ENCODE measurements around the gene PRLR. TPM values are rescaled to one million over a fixed set of nuclear protein-coding genes. Genes with fewer than 3 reads are reported as not detected.

PRLR gene
- total RNA-seq, 1 donor from 2014 or later: not detected

- TF ChIP-seq, protein P1, sequence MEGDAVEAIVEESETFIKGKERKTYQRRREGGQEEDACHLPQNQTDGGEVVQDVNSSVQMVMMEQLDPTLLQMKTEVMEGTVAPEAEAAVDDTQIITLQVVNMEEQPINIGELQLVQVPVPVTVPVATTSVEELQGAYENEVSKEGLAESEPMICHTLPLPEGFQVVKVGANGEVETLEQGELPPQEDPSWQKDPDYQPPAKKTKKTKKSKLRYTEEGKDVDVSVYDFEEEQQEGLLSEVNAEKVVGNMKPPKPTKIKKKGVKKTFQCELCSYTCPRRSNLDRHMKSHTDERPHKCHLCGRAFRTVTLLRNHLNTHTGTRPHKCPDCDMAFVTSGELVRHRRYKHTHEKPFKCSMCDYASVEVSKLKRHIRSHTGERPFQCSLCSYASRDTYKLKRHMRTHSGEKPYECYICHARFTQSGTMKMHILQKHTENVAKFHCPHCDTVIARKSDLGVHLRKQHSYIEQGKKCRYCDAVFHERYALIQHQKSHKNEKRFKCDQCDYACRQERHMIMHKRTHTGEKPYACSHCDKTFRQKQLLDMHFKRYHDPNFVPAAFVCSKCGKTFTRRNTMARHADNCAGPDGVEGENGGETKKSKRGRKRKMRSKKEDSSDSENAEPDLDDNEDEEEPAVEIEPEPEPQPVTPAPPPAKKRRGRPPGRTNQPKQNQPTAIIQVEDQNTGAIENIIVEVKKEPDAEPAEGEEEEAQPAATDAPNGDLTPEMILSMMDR (IDR thresholded peaks at IDR 0.05; ENCODE audit: insufficient read depth, low read length, severe bottlenecking): no peak
- Histone ChIP-seq H3K36me3 (ENCODE audit: control insufficient read depth, insufficient read depth, low read length) (no peaks in the 10 kb centered on the region), H3K4me3 (ENCODE audit: low read depth, low read length) (no peak overlapping the region), H3K27me3 (ENCODE audit: control insufficient read depth, insufficient read depth, low read length) (no peaks in the 10 kb centered on the region)
- FAIRE-seq: no peak
- DNase-seq (ENCODE audit: low read depth): no peak
Measured at GRCh38 chr5:35009657-35010056, 220.6 kb downstream of the PRLR start.

- H3K4me3 ChIP-seq (ENCODE audit: low read depth, low read length): no peak overlapping the region
- no peak for DNase-seq (ENCODE audit: low read depth)
- no peaks in the 10 kb centered on the region for H3K27me3 ChIP-seq (ENCODE audit: control insufficient read depth, insufficient read depth, low read length)
- TF ChIP-seq, protein P1 (IDR thresholded peaks at IDR 0.05; ENCODE audit: insufficient read depth, low read length, severe bottlenecking): no peak
- no peaks in the 10 kb centered on the region for H3K36me3 ChIP-seq (ENCODE audit: control insufficient read depth, insufficient read depth, low read length)
- no peak for FAIRE-seq
Measured at GRCh38 chr5:35009019-35009418, 221.3 kb downstream of the PRLR start.

DNA sequence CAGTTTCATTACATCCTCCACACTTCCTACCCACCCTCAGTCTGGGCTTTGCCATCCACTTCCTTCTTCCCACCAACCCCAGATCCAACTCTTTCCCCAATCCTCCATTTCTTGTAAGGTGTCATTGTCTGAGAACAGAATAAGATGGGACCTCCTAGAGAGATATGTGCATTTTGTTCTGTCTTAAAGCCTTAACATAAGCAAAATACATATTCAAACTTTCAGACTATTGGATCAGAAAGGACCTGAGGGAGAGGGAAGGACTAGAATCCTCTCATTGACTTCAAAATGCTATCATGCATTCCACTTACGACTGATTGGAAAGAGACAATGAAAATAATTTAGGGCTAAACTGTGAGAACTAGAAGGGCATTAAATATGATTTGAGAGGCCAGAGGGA lies 225.5 kb downstream of the PRLR start:
- DNase-seq (ENCODE audit: low read depth) (no peak), FAIRE-seq (no peak)
- Histone ChIP-seq H3K4me3 (ENCODE audit: low read depth, low read length) (no peak overlapping the region), H3K36me3 (ENCODE audit: control insufficient read depth, insufficient read depth, low read length) (no peaks in the 10 kb centered on the region), H3K27me3 (ENCODE audit: control insufficient read depth, insufficient read depth, low read length) (no peaks in the 10 kb centered on the region)
- TF ChIP-seq, protein P1 (IDR thresholded peaks at IDR 0.05; ENCODE audit: insufficient read depth, low read length, severe bottlenecking): no peak

GRCh38 chr5:35004200-35004599 lies 226.1 kb downstream of the PRLR start:
- H3K4me3 ChIP-seq (ENCODE audit: low read depth, low read length): no peak overlapping the region
- no peaks in the 10 kb centered on the region for H3K36me3 ChIP-seq (ENCODE audit: control insufficient read depth, insufficient read depth, low read length)
- DNase-seq (ENCODE audit: low read depth) (no peak), FAIRE-seq (no peak)
- H3K27me3 ChIP-seq (ENCODE audit: control insufficient read depth, insufficient read depth, low read length): no peaks in the 10 kb centered on the region
- TF ChIP-seq, protein P1 (IDR thresholded peaks at IDR 0.05; ENCODE audit: insufficient read depth, low read length, severe bottlenecking): no peak

DNA sequence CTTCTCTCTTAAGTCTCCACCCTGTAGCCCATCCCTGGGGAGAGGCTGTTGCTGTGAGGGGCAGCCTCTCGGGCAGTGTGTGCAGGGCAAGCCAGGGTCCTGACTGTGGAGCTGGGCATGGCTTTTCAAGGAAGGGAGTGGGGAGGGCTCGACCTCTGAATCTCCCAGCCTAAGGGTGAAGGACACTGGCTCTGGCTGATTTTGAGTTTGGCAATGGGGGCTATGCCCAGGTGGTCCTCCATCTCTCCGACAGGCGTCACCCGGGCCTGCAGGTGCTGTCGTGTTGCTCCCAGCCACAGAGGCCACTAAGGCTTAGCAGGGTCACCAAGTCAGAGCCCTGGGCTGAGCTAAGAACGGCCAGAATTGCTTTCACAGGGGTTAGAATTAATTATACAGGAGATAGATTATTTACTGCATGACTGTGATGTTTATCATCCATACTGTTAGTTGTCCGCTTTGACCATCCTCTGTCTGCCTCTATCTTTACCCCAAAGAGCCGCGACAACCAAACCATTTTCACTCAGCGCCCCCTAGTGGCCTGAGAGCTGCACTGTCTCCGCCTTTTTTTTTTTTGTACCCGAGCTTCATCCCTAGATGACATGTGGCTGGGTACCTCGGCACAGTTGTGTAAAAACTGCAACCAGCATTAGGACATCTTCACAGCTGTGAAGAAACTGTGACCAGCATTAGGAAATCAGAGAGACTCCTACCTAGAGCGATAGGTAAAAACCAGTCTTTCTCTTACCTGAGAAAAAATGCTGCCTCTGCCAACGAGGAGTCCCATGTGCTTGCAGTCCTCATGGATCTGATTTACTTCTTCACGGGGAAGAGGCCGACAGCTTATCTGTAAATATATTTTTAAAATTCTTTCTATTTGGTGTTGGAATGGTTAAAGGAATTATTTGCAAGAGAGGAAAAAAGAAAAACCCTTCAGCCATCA lies 227.0 kb downstream of the PRLR start:
- Histone ChIP-seq H3K4me3 (ENCODE audit: low read depth, low read length) (no peak overlapping the region), H3K36me3 (ENCODE audit: control insufficient read depth, insufficient read depth, low read length) (no peaks in the 10 kb centered on the region), H3K27me3 (ENCODE audit: control insufficient read depth, insufficient read depth, low read length) (no peaks in the 10 kb centered on the region)
- FAIRE-seq (no peak), DNase-seq (ENCODE audit: low read depth) (peak; percentile 27)
- TF ChIP-seq, protein P1 (IDR thresholded peaks at IDR 0.05; ENCODE audit: insufficient read depth, low read length, severe bottlenecking): peak; percentile 86
